HG03175 (cell line): ENCODE measurements around the gene HDAC3.

Experiments used
- ATAC-seq: cut with Tn5 transposase; IDR thresholded peaks from one replicate; pipeline ENCODE4 v1.9.1; 2021; ENCODE audit warnings: mild to moderate bottlenecking, moderate library complexity; ENCODE audit not compliant: unreplicated experiment

The HDAC3 gene

DNA sequence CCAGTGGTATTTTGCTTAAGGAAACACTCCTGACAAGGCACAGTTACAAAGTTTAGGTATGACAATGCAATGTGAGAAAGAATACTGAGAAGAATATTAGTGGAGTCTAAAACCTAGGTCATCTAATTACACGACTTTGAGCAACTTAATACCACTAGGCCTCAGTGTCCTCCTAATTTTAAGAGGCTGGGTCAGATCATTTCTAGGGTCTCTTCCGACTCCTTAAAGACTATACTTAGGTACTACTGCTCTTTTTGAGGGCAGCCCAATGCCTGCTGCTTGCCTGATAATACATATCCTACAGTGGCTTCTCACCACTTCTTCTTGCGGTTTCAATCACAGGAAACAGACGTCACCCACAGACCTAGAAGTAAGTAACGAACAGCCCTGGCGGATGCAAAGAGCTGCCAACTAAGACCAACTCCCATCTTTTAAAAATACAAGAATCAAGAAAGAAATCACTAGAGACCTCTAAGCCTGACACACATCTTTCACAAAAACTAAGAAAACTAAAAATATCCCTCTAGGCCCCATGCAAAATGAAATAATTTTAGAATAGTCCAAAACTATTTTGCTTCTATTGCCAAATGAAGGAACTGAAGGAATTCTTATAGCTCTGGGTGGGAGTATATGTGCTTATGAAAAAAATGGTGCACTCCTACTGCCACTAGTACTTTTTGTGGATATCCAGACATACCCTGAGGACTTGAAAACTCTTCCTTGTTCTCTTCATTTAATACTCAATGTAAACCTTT lies 30.9 kb downstream of the HDAC3 start:
- peak; percentile 100 for ATAC-seq

DNA sequence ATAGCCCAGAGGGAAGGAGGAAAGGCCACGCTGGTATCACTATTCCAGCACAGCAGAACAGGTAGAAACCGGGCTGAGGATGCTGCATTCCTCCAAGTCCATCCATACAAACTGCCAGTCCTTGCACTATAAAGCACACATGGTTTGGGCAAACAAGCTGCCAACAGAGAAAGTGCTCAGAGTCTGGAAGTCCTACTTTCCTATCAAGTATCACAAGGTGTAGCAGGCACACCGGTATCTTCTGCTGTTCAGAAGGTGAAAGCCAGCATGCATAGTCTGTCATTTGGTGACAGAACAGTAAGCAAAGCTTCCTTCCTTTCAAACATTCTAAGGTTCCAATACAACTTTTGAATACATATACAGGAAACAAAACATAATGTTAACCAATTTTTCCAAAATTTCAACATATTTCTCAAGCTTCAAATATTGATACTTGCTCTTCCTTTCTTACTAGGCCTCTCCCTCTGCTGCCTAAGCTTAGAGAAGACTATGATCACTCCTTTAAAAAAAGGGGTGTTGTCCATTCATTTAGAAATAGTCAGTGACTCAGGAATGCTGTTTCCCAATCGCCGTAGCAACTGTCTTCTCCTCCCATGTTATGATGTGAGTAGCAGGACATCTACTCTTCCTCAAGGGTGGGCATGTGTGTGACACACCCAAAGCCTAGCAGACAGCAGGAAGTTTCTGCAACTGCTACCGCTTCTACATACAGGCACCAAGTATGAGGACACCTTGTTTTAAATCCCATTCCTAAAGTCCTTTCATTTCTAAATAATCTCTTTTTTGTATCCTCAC lies 32.5 kb downstream of the HDAC3 start:
- no peak for ATAC-seq

DNA sequence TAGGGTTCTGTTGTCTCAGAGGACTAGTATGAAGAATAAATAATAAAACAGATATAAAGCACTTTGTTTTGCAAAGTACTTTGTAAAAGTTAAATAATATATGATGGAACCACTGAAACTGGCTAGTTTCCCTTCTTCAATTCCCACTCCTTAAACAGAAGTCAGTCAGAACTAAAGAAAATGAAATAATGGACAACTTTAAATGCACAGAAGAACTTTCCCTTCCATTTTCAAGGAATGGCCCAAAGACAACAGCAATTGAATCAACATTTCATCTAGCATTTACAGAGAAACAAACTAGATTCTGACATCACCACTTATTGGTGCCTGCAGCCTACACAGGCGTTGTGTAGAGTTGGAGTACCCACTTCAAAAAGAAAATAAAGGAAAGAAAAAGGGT lies 34.0 kb downstream of the HDAC3 start:
- no peak for ATAC-seq

DNA sequence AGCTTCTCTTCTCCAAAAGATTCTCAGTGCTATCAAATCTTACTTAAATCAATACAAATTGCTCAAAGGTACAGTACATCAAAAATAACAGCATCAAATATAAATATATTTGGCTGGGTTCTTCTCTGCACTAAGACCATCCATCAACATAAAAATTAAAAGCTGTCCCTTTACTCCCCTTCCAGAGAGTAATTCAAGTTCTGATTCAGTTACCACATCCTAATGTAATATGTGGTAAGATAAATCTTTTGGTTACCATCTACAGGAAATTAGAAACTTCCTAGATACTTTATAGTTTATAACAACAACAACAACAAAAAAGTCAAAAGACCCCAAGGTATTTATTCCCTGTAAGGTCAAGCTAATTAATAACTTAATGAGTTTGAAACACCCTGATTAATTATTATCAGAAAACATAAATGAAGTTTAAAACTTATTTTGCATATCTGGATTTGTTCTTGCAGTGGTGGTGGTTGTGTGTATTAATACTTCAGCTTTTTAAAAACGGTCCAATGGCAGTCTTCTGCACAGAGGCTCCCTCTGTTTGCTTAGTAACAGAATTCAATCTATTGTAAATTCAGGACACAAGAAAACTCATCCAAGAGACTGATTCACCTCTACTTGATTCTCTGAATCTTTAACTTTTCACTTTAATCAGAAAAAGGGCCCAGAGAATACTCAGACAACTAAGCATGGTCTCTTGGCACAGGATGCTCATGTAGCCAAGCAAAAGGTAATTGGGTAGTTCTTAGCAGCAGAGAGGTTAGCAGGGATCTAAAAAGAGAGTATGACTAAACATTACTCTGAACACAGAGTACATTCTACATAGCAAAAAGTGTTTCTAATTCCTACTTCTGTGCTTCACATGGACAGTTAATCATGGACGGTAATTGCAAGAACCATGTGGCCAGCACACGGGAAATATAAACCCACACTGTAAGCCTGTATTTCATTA lies 38.0 kb downstream of the HDAC3 start:
- no peak for ATAC-seq

DNA sequence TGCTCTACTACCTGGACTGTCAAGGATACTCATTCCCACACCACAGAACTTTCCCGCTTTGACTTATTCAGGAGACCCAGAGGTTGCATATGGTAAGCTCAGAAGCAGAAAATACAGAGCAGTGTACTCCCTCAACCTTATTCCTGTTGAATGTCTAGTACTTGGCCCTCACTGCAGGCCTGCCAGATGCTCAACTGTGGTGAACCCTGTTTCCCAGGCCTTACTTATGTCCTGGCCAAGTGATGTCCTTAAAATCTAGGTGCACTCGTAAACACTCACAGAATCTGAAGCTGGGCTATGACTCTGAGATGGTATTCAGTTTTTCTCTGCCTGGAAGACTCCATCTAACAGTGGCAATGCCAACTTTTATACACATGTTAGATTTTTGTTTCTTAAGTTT lies 38.8 kb downstream of the HDAC3 start:
- ATAC-seq, result no peak

DNA sequence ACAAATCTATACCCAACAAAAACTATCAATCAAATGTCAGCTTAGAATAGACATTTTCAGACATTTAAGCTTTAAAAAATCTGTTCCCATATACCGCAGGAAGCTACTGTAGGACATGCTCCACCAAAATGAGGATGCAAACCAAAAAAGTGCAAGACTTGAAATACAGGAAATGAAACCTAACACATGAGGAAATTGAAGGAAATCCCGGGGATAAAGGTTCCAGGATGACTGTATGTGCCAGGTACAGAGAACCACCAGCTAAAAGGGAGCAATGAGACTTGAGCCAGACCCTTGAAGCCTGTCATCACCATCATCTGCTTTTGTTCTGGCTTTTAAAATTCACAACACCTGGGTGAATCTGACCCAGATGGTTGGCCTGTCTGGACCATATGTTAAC lies 39.3 kb downstream of the HDAC3 start:
- ATAC-seq, result no peak

DNA sequence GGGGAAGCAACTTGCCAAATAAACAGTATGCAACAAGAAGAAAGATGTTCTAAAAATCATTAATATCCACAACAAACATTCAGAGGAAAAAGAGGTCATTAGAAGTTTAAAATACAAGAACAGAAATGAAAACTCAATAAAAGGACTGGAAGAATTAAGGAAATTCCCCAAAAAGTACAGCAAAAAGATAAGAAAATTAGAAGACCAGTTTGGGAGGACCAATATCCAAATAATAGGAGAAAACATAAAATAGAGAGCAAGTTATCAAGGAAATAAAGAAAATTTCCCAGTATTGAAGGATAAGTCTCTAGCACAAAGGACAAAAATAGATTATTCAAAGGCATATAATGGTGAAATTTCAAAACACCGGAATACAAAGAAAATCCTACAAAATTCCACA lies 39.8 kb downstream of the HDAC3 start:
- no peak for ATAC-seq

DNA sequence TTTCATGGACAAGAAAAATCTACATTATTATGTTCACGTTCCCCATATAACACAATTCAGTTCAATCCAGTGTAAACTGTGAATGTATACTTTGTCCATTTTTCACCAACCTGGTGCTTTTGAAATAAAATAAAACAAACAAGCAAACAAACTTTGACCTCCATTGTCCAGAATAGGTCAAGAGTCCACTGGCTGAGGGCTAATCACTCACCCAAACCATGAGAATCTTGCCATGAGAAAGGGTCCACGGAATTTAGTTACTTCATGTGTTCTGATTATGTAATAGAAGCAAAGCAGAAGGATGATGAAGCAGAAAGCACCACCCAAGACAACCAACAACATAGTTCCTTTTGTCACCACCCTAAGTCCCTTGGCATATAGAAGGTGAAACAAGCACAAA lies 46.5 kb downstream of the HDAC3 start:
- ATAC-seq, result no peak

DNA sequence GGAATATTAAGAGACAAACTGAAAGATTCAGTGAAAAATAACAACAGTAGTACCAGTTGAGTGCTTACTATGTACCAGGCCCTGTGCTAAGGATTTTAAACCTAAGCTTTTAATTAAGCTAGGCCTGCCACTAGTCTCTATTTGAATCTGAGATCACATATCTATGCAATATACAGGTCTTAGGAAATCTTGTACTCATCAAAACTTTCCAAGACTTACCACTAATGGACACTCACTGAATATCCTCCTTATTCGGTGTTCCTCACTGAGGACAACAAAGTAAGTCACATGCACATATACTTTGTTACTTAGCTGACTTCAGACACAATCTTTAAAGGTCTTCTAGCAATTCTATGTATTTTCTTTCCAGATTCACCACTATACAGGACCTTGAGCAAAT lies 50.4 kb downstream of the HDAC3 start:
- ATAC-seq, result no peak

DNA sequence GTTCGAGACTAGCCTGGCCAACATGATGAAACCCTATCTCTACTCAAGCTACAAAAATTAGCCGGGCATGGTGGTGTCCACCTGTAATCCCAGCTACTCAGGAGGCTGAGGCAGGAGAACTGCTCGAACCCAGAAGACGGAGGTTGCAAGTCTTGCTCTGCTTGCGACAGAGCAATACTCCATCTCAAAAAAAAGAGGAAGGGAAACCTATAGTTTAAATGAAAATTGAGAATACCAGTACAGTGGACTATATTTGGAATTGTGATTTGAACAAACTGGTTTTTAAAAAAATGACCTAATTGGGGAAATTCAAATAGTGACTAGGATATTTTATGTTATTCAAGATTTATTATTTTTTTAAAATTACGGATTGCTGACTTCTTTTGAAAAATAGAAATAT lies 51.1 kb downstream of the HDAC3 start:
- no peak for ATAC-seq

DNA sequence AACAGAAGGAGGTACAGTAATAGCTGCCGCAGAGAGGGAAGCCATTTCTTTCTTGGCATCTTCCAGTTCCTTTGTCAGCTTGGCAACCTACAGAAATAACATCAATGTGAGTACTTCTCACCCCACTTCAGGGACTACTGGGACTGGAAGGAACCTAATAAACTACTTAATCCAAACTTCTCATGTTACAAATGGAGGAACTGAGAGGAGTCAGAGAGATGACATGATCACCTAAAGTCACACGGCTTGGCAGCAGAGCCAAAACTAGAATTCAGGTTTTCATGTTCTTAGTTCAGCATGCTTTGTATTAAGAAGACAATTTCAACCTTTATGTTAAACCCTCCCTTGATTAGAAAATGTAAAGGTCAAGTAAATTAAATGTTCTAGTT lies 62.5 kb downstream of the HDAC3 start:
- ATAC-seq, result no peak

DNA sequence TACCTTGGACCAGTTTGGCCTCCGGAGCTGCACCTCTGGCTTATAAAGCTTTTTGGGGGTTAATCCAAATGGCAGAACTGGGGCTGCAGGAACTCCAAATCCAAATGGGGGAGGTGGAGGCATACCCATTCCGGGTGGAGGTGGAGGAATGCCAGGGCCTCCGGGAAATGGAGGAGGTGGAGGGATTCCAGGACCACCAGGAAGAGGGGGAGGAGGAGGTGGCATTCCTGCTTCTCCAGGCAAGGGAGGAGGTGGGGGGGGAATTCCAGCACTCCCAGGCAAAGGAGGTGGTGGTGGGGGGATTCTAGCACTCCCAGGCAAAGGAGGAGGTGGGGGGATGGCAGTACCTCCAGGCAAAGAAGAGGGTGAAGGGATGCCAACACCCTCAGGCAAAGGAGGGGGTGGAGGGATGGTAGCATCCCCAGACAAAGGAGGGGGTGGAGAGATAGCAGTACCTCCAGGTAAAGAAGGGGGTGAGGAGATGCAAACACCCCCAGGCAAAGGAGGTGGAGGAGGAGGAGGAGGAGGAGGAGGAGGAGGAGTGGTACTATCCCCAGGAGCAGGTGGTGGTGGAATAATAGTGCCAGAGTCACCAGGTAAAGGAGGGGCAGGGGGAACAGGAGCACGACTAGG lies 63.0 kb downstream of the HDAC3 start:
- ATAC-seq, result no peak
